Esophagus (tissue), 2 donors: ENCODE data around the gene MEGF10. TPM values are rescaled to one million over a fixed set of nuclear protein-coding genes. Genes with fewer than 3 reads are reported as not detected.

Source experiments
- H3K27ac ChIP-seq, 2 donors: one replicate each; pipeline ENCODE4 v1.5.1; 2013; ENCODE audit warnings: low read depth in 2 of 2, mild to moderate bottlenecking in 2 of 2, inconsistent platforms in 1 of 2, low read length in 1 of 2, moderate library complexity in 1 of 2
- H3K27me3 ChIP-seq, 2 donors: one replicate each; pipeline ENCODE4 v1.6.1; 2013; ENCODE audit warnings: low read length in 2 of 2, control low read depth in 1 of 2, mild to moderate bottlenecking in 1 of 2; ENCODE audit not compliant: insufficient read depth in 2 of 2, control insufficient read depth in 1 of 2
- H3K36me3 ChIP-seq, 2 donors: one replicate each; pipeline ENCODE4 v1.6.1; 2013; ENCODE audit warnings: low read length in 1 of 2; ENCODE audit not compliant: control insufficient read depth in 2 of 2, insufficient read depth in 2 of 2
- H3K4me1 ChIP-seq, 2 donors: one replicate each; pipeline ENCODE4 v1.6.1; 2013; ENCODE audit warnings: low read length in 1 of 2; ENCODE audit not compliant: control insufficient read depth in 2 of 2, insufficient read depth in 2 of 2
- H3K4me3 ChIP-seq, 2 donors: one replicate each; pipeline ENCODE4 v1.5.1; 2013; ENCODE audit warnings: low read length in 2 of 2, mild to moderate bottlenecking in 2 of 2, low read depth in 1 of 2, moderate library complexity in 1 of 2
- H3K9me3 ChIP-seq, 2 donors: one replicate each; pipeline ENCODE4 v1.6.1; 2013; ENCODE audit warnings: mild to moderate bottlenecking in 2 of 2, low read depth in 1 of 2, low read length in 1 of 2, moderate library complexity in 1 of 2; ENCODE audit not compliant: control insufficient read depth in 2 of 2, insufficient read depth in 1 of 2
- WGBS, 2 donors: extraction: QIAGEN DNeasy Blood & Tissue Kit; methylation state at CpG; one replicate each; pipeline ENCODE4 v1.1.7; 2013; 5-methylcytosine and 5-hydroxymethylcytosine counted together
- polyA plus RNA-seq, 2 donors: library from polyadenylated mRNA; stranded (reverse); fragments of 200-250 nt; gene quantifications; one replicate each; pipeline ENCODE4 v1.2.3, GENCODE V29; 2013
- donor health status: healthy with polysubstance abuse.
- donor health status: Bipolar disorder and iron deficiency.

Gene MEGF10
- polyA plus RNA-seq, 2 donors, result 0.02 TPM

DNA sequence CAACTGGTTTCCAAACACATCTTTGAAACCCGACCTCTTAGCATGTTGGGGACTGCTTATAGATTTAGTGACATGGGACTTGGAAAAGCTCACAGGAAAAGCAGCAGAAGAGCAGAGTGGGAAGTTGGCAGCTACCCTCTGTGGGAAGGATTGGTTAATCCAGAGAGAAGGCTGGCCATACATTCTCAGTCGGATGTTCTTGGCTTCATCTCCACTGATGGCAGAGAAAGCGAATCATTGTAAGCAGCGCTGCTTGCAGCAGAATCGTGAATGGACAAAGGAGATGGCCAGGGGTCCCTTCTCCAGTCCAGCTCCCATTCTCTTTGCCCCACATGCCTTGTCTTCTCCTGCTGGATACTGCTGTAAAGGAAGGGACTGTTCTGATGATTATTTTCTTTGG is 62.7 kb downstream of the MEGF10 start:
- Histone ChIP-seq H3K4me1 (no peaks in the 10 kb centered on the region), H3K4me3 (no peak overlapping the region), H3K36me3 (no peaks in the 10 kb centered on the region), H3K27ac (no peak overlapping the region), H3K27me3 (no peaks in the 10 kb centered on the region), H3K9me3 (no peaks in the 10 kb centered on the region)
- 73 to 79% methylated on average over 5 of the region's 5 CpGs for WGBS, 2 donors

DNA sequence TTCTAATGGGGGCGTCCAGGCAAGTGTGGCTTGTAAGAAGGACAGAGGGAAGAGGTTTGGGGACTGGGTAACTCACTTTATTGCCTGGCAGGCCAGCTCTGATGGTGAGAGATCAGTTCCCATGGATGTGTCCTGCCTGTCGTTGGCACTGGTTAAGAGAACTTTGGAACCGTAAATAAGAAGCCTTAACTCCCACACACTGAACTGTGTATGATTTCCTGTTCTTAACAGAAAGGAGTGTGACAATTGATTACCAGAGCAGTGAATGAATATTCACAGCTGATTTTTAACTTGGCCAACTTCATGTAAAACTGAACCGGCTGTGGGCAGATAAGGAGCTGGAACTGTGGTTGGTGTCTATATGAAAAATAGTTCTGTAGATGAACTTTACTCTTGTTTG is 63.2 kb downstream of the MEGF10 start:
- 55 to 66% methylated on average over 4 of the region's 4 CpGs for WGBS, 2 donors
- Histone ChIP-seq H3K27ac (no peak overlapping the region), H3K27me3 (no peaks in the 10 kb centered on the region), H3K9me3 (no peaks in the 10 kb centered on the region), H3K4me3 (no peak overlapping the region), H3K36me3 (no peaks in the 10 kb centered on the region), H3K4me1 (no peaks in the 10 kb centered on the region)

DNA sequence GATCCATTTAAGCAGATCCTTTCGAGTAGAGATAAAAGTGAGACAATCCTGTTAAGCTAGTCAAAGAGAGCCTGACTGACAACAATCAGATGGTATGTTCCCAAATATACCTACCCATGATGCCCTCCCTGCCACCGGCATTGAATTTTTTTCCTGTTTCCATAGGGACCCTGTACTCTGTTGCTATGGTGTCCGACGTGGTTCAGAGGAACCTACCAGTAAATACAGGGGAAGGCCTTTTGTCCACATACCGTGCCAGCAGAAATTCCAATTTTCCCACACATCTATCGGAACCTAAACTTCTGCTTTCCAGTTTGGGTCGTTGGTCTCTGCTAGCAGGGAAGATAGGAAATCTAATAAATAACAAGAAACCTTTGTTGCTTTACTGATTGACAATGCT is 64.7 kb downstream of the MEGF10 start:
- H3K4me3 ChIP-seq, result no peak overlapping the region
- no peaks in the 10 kb centered on the region for H3K36me3 ChIP-seq
- 68 to 71% methylated on average over 7 of the region's 7 CpGs for WGBS, 2 donors
- H3K27ac ChIP-seq, result no peak overlapping the region
- no peaks in the 10 kb centered on the region for H3K27me3 ChIP-seq
- no peaks in the 10 kb centered on the region for H3K9me3 ChIP-seq
- H3K4me1 ChIP-seq, result no peaks in the 10 kb centered on the region

DNA sequence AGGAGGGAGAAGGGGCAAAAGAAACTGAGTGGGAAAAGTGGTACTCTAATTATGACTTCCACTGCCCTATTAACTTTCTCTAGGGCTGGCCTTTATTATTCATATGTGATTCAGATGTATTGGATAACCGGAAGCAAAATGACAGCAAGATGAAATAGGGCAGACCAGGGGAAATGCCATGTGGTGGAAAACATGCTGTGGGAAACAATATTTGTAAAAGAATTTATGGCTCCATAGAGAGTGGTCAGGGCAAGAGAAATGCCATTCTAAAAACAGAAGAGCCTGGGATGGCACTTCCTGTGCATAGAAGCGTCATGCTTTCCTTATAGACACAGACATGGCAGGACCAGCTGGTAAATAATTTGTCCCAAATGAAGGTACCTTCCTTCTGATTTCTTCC is 67.7 kb downstream of the MEGF10 start:
- Histone ChIP-seq H3K9me3 (no peaks in the 10 kb centered on the region), H3K4me1 (no peaks in the 10 kb centered on the region)
- 74 to 79% methylated on average over 2 of the region's 2 CpGs for WGBS, 2 donors

DNA sequence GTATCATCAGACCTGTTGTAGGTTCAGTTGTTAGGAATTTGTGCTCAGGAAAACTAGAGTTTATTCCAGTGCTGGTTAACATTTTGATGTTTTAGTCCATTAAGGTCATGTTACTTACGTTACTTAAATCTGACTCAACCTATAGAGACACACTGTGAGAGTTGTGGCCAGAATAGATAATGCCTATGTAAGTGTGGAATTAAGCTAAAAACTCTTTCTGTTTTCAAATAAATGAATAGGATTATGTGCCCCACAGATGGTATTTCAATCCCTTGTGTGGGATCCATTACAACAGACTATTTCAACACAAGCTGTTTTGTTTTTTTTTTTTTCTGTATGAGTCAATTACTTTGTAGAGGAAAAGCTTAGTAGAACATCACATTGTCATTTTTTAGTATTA is 68.1 kb downstream of the MEGF10 start:
- Histone ChIP-seq H3K9me3 (no peaks in the 10 kb centered on the region), H3K27me3 (no peaks in the 10 kb centered on the region), H3K36me3 (no peaks in the 10 kb centered on the region), H3K4me1 (no peaks in the 10 kb centered on the region), H3K27ac (no peak overlapping the region), H3K4me3 (no peak overlapping the region)
- WGBS, 2 donors, result 79 to 93% methylated on average over 1 of the region's 1 CpG

More for the DNA sequence above, 67.7 kb downstream of the MEGF10 start:
- Histone ChIP-seq H3K27me3 (no peaks in the 10 kb centered on the region), H3K27ac (no peak overlapping the region), H3K4me3 (no peak overlapping the region), H3K36me3 (no peaks in the 10 kb centered on the region)

DNA sequence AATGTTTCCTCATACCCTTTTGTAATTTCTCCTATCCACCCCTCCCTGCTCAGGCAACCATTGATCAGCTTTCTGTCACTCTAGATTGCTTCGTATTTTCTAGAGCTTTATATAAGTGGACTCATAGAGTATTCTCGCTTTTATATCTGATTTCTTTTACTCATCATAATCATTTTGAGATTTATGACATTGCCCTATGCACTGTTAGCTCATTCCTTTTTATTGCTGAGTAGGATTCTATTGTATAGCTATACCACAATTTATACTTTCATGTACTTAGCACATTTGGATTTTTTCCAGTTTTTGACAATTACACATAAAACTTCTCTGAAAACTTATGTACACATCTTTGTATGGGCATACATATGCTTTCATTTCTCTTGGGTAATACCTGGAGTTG is 68.9 kb downstream of the MEGF10 start:
- Histone ChIP-seq H3K27me3 (no peaks in the 10 kb centered on the region), H3K4me3 (no peak overlapping the region), H3K36me3 (no peaks in the 10 kb centered on the region), H3K4me1 (no peaks in the 10 kb centered on the region), H3K9me3 (no peaks in the 10 kb centered on the region), H3K27ac (no peak overlapping the region)
- WGBS, 2 donors, result 74 to 88% methylated on average over 2 of the region's 2 CpGs

DNA sequence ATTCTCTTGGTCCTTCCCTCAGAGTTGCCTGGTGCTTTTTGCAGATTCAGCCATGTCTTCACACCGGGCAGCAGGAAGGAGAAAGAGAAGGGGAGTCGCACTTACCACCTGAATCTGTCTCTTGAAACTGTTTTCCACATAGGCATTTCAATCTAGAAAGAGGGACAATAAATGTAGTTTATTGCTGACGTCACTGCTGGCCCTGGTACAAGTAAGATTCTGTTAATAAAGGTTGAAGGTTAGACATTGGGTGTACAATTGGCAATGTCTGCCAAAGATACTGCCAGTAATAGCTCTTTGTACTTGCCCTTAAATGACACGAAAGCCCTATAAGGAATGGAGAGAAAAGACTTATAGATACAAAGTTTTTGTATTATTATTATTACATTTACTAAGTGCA is 72.8 kb downstream of the MEGF10 start:
- Histone ChIP-seq H3K9me3 (no peaks in the 10 kb centered on the region), H3K27ac (no peak overlapping the region), H3K36me3 (no peaks in the 10 kb centered on the region), H3K4me3 (no peak overlapping the region), H3K27me3 (no peaks in the 10 kb centered on the region), H3K4me1 (no peaks in the 10 kb centered on the region)
- WGBS, 2 donors, result 75 to 90% methylated on average over 4 of the region's 4 CpGs

DNA sequence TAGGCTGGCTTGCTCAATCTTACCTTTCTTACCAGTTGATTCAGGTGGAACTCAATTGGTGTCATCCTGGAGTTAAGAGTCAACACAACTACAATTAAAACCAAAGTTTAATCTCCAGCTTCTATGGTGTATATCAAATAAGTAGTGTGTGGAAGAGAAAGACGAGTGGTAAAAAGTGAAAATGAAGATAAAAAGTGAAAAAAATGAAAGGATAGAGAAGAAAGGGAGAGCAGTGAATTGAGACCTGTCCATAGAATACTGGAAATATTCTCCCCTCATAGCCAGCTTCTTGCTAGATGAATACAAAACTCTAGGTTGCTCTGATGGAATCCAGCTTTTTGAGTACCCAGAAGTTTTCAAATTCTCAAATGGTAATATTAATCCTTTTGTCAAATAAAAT is 76.4 kb downstream of the MEGF10 start:
- Histone ChIP-seq H3K36me3 (no peaks in the 10 kb centered on the region), H3K27me3 (no peaks in the 10 kb centered on the region), H3K9me3 (no peaks in the 10 kb centered on the region), H3K27ac (no peak overlapping the region), H3K4me3 (no peak overlapping the region), H3K4me1 (no peaks in the 10 kb centered on the region)
- 86% methylated on average over 1 of the region's 1 CpG for WGBS, 2 donors

DNA sequence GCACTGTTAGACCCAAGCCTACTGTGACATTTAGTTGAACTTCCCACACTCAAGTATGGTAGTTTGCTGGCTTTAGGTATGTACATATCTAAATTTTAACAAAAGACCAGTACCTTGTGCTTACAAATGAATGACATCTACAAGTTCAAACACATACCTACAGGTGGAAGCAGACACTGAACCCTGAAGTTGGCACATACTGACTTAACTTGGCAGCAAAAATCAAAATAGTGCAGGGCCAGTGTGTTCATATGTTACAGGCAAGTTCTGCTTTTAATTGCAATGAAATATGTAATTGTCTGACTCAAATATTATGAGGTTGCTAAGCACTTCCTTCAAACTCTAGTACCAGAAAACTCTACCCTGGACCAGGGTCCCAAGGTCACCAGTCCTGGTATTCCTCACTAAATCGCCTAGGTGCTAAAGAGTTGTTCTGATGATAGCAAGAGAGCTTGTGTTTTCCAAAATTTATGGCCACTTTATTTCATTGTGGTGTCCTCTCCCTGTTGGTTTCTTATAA is 77.4 kb downstream of the MEGF10 start:
- no peaks in the 10 kb centered on the region for H3K27me3 ChIP-seq
- no peak overlapping the region for H3K27ac ChIP-seq
- H3K36me3 ChIP-seq, result no peaks in the 10 kb centered on the region
- no peak overlapping the region for H3K4me3 ChIP-seq
- WGBS, 2 donors, result 44 to 59% methylated on average over 1 of the region's 1 CpG
- no peaks in the 10 kb centered on the region for H3K4me1 ChIP-seq
- no peaks in the 10 kb centered on the region for H3K9me3 ChIP-seq

DNA sequence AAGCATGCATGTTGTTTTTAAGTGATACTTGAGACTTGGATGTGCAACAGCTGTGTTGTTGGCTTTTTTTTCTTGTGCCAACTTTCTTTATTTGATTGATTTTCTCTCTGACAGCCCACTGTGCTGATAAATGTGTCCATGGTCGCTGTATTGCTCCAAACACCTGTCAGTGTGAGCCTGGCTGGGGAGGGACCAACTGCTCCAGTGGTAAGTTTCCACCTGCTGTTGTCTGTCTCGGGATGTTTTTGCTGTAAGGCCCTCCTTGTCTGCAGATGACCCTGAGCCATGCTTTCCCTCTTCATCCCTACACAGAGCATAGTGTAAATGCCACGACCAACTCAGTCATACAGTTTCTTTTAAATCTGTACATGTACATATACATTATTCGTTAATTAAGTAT is 79.2 kb downstream of the MEGF10 start:
- 60 to 64% methylated on average over 4 of the region's 4 CpGs for WGBS, 2 donors
- Histone ChIP-seq H3K9me3 (no peaks in the 10 kb centered on the region), H3K36me3 (no peaks in the 10 kb centered on the region), H3K27ac (no peak overlapping the region), H3K27me3 (no peaks in the 10 kb centered on the region), H3K4me3 (no peak overlapping the region), H3K4me1 (no peaks in the 10 kb centered on the region)
